Measurements from ENCODE around the gene ADD3.

ADD3 gene

GRCh38 chr10:110103921-110104461 lies 96.2 kb downstream of the ADD3 start:
- no peak overlapping the region for H3K27ac ChIP-seq (ENCODE audit: extremely low read depth, low read depth, low read length)
- POLR2A ChIA-PET, result no interaction called here

GRCh38 chr10:110105873-110106272 lies 98.1 kb downstream of the ADD3 start:
- Histone ChIP-seq H3K4me1 (ENCODE audit: control insufficient read depth, insufficient read depth, low read length) (peaks cover 6% of the 10 kb centered on the region; the same call in 1 of the 2 replicates), H3K9me3 (ENCODE audit: control insufficient read depth, insufficient read depth, low read depth, low read length) (no peaks in the 10 kb centered on the region), H3K4me3 (ENCODE audit: low read depth, low read length) (no peak overlapping the region), H3K36me3 (ENCODE audit: control insufficient read depth in 2 of 2, insufficient read depth in 1 of 2, low read length in 2 of 2) (peaks cover 16 to 29% of the 10 kb centered on the region in 2 experiments), H3K27ac (ENCODE audit: extremely low read depth, low read depth, low read length) (no peak overlapping the region)
- ChIA-PET CTCF (interaction anchor here (0.8 to 1.3 kb wide), 2 partner anchors 87 to 118 kb away, joined by 3 to 6 read pairs; no protein-coding TSS in a partner anchor), POLR2A (no interaction called here)
- TF ChIP-seq PRDM6 (tag by site-specific recombination; IDR thresholded peaks at IDR 0.05), result peak; percentile 50
- TF ChIP-seq SP7 (tag by site-specific recombination; IDR thresholded peaks at IDR 0.05), result peak; percentile 79
- no peak for TF ChIP-seq ZEB2 (tag by site-specific recombination; IDR thresholded peaks at IDR 0.05)
- TF ChIP-seq YY1 (tag by site-specific recombination; IDR thresholded peaks at IDR 0.05), result no peak

More at GRCh38 chr10:110103921-110104461, 96.2 kb downstream of the ADD3 start:
- no peak for TF ChIP-seq ZNF202 (tag by site-specific recombination; IDR thresholded peaks at IDR 0.05; ENCODE audit: borderline replicate concordance)
- no peak for TF ChIP-seq ZNF2 (tag by site-specific recombination; IDR thresholded peaks at IDR 0.05)
- no peak for TF ChIP-seq MZF1 (tag by site-specific recombination; IDR thresholded peaks at IDR 0.05; ENCODE audit: borderline replicate concordance)
- no peak for TF ChIP-seq ZNF426 (tag by site-specific recombination; IDR thresholded peaks at IDR 0.05)
- no peak for TF ChIP-seq ZNF670 (tag by site-specific recombination; IDR thresholded peaks at IDR 0.05; ENCODE audit: low read depth)
- TF ChIP-seq KLF16 (tag by site-specific recombination; IDR thresholded peaks at IDR 0.05), result no peak
- no peak for TF ChIP-seq ZNF18 (tag by site-specific recombination; IDR thresholded peaks at IDR 0.05)
- CTCF ChIA-PET, result interaction anchor here (0.8 kb wide), 1 partner anchor 892 kb away, joined by 3 read pairs; no protein-coding TSS in a partner anchor
- Histone ChIP-seq H3K36me3 (ENCODE audit: control insufficient read depth in 2 of 2, insufficient read depth in 1 of 2, low read length in 2 of 2) (peaks cover 16 to 32% of the 10 kb centered on the region in 2 experiments), H3K4me1 (ENCODE audit: control insufficient read depth, insufficient read depth, low read length) (peaks cover 6% of the 10 kb centered on the region; the same call in 1 of the 2 replicates), H3K4me3 (ENCODE audit: low read depth, low read length) (no peak overlapping the region), H3K9me3 (ENCODE audit: control insufficient read depth, insufficient read depth, low read depth, low read length) (no peaks in the 10 kb centered on the region)

- Histone ChIP-seq H3K36me3 (ENCODE audit: control insufficient read depth in 2 of 2, insufficient read depth in 1 of 2, low read length in 2 of 2) (peaks cover 13 to 22% of the 10 kb centered on the region in 2 experiments), H3K27ac (ENCODE audit: extremely low read depth, low read depth, low read length) (no peak overlapping the region), H3K4me1 (ENCODE audit: control insufficient read depth, insufficient read depth, low read length) (peaks cover 6% of the 10 kb centered on the region; the same call in 1 of the 2 replicates), H3K9me3 (ENCODE audit: control insufficient read depth, insufficient read depth, low read depth, low read length) (no peaks in the 10 kb centered on the region), H3K4me3 (ENCODE audit: low read depth, low read length) (no peak overlapping the region)
- ChIA-PET CTCF (interaction anchor here (2.0 kb wide), 1 partner anchor 223 kb away, joined by 7 read pairs; no protein-coding TSS in a partner anchor), POLR2A (no interaction called here)
- TF ChIP-seq ZNF776 (tag by site-specific recombination; IDR thresholded peaks at IDR 0.05; ENCODE audit: borderline replicate concordance) (no peak), ZNF548 (tag by site-specific recombination; IDR thresholded peaks at IDR 0.05) (no peak), ZNF140 (tag by site-specific recombination; IDR thresholded peaks at IDR 0.05) (no peak), ZNF510 (tag by site-specific recombination; IDR thresholded peaks at IDR 0.05; ENCODE audit: insufficient replicate concordance) (no peak), ZXDB (tag by site-specific recombination; IDR thresholded peaks at IDR 0.05) (no peak), ZNF157 (tag by site-specific recombination; IDR thresholded peaks at IDR 0.05) (no peak), ZNF555 (tag by site-specific recombination; conservative IDR thresholded peaks at IDR 0.05) (no peak), ATF2 (tag by site-specific recombination; IDR thresholded peaks at IDR 0.05; ENCODE audit: low read depth) (no peak), PRDM1 (tag by site-specific recombination; IDR thresholded peaks at IDR 0.05) (no peak), ZNF138 (tag by site-specific recombination; IDR thresholded peaks at IDR 0.05; ENCODE audit: borderline replicate concordance) (no peak), ZNF433 (tag by site-specific recombination; IDR thresholded peaks at IDR 0.05; ENCODE audit: low read depth) (no peak), ZNF223 (tag by site-specific recombination; IDR thresholded peaks at IDR 0.05) (no peak)
These were observed 99.6 kb downstream of the ADD3 start for GRCh38 chr10:110107430-110107829.

Data from HEK293 (cell line).